NCI-H774 (cell line): ENCODE measurements around the gene NAV3.
A peak's percentile ranks its signal among the peaks of the same experiment; 100 is the strongest.

ENCODE experiments used
- DNase-seq: peaks from one replicate; lab custom pipeline; 2025; lab: John Stamatoyannopoulos, UW

Gene NAV3

DNA sequence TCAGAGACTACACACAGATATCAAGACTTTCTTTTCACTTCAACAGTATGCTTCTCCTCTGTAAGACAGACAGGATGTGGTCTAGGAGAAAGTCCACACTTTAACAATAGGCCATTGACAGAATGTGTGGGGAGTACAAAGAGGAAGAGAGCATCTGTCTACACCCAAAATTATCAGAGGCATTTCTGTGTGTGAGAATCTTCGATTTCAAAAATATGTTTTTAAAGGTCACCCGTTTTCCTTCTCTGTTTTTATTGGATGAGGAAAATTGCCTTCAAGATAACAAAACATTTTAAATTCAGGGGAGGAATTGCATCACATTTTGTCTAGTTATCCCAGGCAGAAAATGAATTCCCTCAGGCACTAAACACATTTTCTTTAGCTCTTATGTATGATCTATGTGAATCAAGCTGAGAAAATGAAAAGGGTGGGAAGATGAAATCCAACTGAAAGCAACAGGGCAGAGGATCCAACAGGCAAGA lies 16.4 kb downstream of the NAV3 start:
- DNase-seq, result no peak

DNA sequence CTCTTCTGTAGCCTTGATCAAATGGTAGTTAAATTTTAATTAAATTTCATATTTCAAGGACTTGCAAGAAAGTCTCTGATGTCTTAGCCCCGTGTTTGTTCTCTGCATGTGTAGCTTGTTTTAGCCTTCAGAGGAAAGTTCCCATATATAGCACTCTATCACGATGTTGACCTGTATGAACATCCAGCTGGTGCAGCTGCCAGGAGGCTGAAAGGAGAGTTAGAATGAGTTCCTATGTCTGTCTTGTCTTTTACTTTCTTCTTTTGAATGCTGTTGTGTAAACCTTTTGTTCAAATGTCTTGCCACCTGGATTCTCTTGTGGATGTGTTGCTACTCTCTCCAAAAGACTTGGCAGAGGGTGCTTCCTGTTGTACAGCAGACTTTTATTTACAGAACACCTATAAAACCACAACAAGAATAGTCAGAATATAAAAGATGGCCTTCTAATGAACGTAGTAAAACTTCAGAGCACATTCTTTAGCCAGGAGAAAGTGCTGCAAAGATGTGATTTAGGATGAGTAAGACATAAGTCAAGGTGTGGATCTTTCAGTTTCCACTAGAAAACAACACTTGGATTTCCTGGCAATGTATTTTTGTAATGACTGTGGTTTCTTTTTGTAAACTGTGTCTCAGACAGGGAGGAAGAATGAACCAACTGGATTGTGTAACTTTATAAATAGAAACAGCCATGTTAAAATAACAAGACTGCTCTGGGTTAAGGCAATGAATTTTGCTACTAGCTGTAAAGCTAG lies 17.2 kb downstream of the NAV3 start:
- no peak for DNase-seq

DNA sequence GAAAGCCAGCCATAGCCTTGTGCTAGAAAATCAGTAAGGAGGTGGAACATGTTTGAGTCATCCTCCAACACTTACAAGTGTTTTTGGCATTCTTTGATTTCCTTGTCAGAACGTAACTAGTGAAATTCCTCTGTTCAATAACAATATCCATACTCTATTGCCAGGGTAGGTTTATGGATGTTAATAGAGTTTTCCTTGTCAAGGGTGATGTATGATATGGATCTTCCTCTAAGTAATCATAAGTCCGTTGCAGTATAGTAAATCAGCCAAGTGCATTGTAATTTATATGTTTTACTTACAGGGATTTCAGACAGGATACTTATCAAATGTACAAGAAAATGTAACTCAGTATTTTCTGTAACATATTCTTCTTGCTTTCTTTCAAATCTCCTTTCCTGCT lies 19.4 kb downstream of the NAV3 start:
- no peak for DNase-seq

DNA sequence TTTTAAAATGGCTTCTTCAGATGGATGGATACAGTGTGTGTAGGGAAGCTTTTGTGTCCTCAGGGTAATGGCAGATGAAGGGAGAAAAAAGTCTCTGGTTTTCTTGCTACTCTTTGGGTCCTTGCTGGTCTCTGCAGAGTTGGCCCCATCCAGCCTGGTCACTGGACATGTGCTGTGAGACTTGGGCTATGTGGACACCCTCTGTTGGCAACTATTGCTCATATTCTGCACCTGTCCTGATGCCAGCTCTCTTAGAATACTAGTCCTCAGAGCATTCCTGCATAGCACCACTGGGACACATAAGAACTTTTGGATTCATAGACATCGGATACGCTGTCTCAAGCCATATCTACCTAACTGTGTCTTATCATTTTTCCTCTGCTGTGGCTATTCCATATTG lies 20.0 kb downstream of the NAV3 start:
- no peak for DNase-seq

DNA sequence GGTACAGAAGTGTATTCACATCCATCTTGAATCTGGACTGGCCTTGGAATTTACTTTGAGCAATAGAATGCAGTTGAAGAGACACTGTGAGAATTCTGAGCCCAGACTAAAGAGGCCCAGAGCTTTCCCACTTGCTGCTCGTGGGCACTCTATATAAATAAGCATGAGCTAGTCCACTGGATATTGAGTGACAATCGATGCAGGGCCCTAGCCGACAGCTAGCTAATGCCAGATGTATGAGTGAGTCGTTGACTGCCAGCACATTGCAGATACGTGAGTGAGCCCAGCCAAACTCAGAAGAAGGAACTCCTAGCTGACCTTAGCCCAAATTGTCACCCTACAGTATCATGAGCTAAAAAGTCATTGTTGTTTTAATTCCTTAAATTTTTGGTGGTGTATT lies 24.9 kb downstream of the NAV3 start:
- DNase-seq, result no peak

DNA sequence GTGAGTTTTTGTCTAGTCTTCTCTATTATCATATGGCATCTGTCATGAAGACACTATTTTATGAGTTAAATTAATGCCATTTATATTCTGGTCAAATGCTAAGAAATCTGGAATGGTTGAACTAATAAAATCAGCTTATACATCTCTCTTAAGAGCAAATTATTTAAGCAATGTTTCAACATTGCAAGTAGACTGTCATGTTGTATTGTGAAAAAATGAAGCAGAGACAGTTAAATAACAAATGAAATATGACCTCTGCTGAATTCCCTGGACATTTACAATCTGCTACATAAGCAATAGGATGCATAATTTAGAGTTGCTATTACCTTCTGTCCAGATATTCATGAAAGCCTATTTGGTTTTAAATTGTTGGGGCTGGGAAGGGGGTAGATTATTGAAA lies 30.6 kb downstream of the NAV3 start:
- DNase-seq, result no peak

DNA sequence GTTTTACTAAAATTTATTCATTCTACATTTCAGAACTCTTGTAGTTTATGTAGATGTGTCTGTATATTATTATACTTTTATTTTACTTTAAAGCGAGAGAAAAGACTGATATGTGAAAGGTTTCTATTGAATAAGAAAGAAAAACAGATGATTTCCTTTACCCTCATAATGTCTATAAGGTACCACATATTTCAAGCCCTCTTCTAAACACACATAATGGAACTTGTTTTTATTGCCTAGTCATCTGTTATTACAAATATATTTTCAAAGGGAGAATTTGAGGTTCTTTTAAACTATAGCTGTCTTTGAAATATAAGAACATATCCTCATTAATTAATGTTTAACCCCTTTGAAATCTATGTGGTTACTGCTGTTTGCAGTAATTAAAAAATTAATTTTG lies 34.5 kb downstream of the NAV3 start:
- no peak for DNase-seq

DNA sequence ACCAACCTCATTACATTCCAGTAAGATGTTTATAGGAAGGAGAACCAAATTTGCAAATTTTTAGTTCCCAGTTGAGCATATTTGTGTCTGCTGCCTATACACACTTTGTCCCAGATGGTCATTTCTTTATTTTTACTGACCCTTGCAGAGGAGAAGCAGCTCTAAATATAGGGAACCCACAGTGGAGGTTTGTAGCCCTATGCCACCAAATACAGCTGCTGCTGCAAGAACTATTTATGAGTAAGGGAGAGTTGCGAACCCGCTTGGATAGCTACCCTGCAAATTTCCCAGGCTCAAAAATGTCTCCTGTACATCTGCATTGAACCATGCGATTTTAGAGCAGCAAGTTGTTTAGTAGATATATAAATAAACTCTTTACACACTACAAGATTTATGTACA lies 48.2 kb downstream of the NAV3 start:
- no peak for DNase-seq

DNA sequence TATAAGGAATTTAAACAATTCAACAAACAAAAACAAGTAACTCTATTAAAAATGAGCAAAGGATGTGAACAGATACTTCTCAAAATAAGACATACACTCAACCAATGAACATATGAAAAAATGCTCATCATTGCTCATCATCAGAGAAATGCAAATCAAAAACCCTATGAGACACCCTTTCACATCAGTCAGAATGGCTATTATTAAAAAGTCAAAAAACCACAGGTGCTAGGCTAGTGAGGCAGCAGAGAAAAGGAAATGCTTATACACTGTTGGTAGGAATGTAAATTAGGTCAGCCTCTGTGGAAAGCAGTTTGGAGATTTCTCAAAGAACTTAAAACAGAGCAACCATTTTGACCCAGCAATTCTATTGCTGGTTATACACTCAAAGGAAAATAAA lies 52.0 kb downstream of the NAV3 start:
- DNase-seq, result no peak

DNA sequence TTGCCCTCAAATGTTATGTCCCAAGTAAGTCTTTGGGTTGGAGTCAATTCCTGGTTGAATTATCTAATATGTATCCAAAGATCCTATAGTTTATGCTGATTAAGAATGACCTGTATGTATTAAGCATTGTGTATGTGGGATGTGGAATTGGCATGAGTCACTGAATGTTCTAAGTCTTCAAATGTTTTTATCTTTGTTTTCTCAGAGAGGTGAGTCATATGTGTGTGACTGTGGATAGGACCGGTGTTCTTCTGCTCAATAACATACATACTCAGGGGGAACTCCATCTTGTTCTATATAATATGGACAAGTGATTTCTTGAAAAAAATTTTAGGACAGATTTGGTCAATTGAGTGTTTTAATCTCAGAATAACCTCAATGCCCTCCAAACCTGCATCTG lies 57.9 kb downstream of the NAV3 start:
- no peak for DNase-seq

DNA sequence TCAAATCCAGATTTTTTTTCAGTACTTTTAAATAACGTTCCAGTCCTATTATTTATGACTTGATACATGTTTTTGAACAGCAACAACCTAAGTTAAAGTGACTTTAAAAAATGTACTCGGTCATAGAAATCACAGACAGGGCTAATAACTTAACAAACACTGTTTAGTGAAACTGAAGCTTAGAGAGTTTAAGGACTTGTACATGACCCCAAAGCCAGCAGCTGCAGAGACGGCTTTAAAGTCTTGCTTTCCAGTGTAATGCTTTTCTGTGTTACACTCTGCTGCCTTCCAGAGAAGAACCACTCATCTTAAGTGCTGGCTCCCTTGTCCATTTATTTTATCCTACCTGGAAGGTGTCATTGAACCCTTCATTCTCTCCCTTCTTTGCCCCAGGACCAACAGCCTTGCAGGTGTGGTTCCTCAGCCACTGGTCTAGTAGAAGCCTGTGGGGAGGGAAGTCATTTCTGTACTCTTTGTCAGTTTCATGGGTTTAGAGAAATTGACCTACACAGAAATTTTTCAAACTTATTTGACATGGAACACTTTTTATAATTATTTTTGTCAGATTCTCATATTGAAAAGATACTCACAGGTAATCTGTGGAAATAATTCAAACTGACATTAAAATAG lies 60.9 kb downstream of the NAV3 start:
- DNase-seq, result no peak

DNA sequence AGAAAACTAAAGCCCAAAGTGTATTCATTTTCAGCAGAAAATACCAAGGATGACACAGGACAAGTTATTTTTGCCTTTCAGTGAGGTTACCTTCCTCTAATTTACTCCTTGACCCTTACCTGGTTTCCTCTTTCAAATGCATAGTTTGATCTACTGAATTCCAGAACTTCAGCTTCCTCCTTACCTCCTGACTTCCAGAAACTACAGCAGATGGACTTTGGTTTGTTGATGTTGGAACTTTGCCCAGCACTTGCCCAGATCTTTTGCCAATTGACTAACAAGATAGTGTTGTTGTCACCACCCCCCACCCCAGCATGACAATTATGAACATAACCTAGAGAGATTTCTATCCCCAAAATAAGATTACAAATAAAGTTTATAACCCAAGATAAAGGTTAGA lies 63.2 kb downstream of the NAV3 start:
- DNase-seq, result no peak

DNA sequence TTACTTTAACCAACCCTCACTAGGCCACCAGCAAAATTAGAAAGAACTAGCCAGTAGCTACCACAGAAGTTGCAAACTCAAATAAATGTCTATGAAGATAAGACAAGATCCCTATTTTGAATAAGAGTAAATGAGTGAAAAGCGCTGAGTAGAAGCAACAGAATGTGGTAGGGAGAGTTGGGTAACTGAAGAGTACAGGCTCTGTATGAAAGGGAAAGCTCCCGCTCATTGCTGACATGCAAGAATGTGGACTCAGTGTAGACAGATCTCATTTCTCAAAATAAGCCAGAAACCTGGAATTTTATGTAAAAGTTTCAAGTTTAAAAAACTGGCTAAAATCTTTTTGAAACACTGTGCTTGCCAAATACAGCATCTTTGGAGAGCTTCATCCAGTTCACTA lies 63.9 kb downstream of the NAV3 start:
- no peak for DNase-seq

DNA sequence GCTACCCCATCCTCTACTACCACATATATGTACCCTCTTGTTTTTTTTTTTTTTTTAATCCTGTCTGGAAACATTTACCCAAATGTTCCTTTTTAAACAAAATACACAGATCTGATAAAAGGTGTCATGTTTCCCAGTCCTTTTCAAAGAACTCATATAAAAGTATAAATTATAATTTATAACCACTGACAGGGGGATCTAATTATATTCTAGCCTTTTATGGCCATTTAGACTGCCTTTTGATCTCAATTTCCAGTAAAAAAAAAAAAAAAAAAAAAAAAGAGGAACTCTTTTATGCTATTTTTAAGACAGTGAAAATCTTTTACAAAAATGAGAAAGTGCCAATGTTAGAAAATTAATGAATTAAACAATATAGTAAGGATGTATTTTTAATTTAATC lies 65.0 kb downstream of the NAV3 start:
- no peak for DNase-seq

DNA sequence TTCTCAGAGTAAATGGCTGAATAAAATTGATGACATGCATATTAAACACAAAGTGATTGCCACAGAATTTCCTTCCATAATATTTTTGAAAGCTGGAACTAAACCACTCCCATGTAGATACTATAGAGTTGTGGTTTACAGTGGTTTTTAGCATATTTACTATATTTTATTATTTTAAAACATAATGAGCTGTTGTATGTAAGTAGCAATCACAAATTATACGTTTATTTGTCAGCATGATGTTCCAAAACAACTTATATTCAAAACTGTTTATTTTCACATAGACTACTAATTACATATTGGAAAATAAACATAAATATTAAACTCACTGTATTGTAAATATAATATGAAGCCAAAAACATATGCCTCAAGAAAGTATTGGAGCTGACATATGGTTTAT lies 77.2 kb downstream of the NAV3 start:
- DNase-seq, result no peak

DNA sequence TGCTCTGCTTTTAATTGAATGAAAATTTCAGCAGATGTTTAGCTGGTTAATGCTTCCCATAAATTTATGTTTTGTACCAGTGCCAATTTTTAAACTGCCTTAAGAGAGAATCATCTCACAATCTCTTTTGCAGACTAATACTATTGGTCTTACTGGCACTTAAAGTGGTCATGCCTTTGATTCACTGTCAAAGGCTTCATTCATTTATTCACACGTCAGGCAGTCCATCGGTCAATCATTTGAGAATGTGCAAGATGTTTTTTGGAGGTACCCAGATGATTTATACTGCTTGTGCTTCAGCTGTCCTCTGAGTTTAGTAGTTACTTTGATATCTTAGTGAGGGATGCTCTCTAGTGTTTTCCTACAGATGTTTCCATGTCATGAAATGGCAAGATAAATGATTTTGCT lies 83.4 kb downstream of the NAV3 start:
- DNase-seq, result no peak

DNA sequence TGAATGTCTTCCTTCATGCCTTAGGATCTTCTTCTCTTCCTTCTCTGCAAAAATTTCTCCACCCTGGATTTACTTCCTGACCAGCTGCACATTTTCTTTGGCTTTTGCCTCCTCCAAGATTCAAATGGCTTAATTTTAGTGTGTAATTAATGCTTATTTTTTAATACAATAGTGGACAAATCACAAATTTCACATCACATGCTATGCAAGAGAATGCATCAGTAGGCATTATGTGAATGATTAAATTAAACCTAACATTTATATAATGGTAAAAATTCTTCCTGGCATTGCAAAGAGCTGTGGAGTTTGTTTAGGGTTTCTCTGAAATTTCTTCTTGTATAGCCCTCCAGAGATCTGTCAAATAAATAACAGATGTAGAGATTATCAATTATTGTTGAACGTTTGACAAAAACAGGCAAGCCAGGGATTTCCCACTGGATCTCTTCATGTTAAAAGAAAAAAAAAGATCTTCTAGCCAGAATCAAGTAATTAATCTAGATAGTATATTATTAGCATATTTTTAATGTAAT lies 84.4 kb downstream of the NAV3 start:
- DNase-seq, result no peak

DNA sequence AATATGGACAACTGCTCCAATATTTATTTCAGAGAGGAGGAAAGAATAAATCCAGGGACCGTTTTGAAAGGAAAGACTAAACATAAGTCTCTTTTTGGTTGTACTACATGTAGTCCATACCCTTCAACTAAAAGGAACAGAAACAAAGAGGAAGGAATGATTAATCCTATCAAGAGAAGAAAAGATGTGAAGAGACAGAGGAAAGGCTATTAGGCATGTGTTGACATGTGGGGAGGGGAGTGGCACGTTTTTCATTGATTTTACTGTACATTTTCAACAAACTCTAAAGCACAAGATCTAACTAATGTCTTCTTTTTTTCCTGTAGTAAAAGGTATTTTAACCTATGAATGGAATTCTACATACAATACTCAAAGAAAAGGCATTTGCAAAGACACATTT lies 85.6 kb downstream of the NAV3 start:
- DNase-seq, result no peak

DNA sequence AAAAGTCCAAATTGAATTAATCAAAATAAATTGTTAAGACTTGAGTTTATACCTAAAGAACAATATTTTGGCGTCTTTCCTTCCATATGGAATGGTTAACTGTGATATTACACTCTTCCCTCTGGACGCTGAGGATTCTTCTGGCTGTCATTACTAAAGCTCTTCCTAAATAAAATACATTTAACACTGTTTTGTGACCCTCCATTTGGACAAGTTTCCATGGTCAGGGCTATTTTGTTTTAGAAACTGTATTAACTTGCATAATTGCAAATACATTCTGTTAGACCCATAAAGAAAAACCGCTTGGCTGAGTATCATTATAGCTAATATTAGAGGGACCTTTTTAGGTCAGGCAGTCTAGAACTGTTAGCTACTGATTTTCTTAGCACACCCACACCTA lies 87.4 kb downstream of the NAV3 start:
- DNase-seq, result no peak

DNA sequence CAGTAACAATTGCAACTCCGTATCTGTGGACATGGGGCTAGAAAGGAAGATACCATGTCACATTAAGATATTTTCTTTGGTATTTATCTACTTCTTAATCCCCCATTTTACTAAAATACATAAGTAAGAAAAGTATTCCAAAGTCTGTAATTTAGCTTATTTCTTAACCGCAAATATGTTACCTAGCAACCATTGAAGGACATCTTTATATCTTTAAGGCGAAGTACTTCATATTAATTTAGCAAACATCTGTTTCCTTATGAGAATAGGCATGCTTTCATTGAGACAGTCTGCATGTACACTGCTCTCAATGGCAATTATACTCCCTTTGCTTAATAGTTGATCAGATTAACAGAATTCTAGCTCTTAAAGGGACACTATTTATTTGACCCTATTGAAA lies 88.8 kb downstream of the NAV3 start:
- no peak for DNase-seq

DNA sequence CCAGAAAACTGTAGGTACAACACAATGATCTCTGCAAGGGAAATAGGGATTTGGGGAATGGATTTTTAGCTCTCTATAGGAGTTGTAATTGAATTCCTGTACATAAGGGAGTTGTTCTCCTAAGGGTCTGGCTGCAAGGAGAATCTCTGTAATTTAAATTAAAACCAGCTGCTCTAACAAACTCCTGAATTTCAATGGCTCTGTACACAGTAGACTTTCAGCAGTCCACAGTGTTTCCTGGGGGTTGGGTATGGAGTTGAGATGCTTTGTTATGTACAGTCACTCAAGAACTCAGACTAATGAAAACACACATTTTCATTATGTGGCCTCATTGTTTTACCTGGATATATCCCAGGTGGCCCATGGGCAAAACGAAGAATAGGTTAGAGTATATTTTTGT lies 93.2 kb downstream of the NAV3 start:
- no peak for DNase-seq

DNA sequence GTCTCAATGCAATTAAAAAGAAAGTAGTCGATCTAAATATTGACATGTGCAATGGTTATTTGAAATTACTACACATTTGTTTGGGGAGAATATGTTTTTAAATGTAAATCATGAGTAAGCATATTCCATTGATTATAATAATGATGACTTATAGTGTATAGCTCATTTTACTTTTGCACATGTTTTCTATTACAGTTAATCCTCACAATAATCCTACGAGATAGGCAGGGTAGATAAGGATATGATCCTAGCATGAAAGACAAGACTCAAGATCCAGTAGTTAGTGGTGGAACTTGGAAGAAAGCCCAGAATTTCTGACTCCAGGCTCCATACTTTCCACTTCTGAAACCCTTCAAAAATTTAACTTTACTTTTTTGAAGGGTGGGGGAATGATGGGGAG lies 94.0 kb downstream of the NAV3 start:
- DNase-seq, result no peak

DNA sequence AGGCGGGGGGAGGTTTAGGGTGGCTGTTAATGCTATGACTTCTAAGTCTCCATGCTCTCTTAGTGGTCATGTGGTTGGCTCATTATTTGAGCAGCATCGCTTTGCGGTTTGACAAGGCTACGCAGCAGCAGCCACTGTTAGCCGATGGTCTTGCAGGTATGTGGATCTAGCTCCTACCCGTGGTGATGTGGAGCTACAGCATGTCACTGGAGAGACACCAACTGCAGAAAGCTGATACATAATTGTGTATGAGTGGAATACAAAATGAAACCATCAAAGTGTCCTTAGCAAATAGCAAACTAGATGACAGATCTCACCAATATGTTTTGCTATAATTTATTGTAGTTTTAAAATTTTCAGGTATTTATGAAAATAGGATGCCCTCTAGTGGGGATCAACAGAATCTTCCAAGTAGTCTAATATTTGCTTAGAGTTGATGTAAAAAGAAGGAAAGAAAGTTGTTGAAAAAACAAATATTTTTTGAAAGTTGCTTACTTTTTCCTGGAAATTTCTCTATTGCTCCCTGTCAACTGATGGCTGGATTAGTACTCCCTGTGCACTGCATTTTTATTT lies 94.9 kb downstream of the NAV3 start:
- DNase-seq, result peak; percentile 94
